LNCAP (cell line): ENCODE measurements around the gene ATP6V1E1.

Experiments used
- CTCF ChIP-seq: fragments of 450-650 bp; IDR thresholded peaks from 2 replicates; pipeline ENCODE4 v1.5.1; 2017; ENCODE audit warnings: mild to moderate bottlenecking

ATP6V1E1 gene

GRCh38 chr22:17601031-17601430 lies 27.5 kb downstream of the ATP6V1E1 start:
- no peak for TF ChIP-seq CTCF

- no peak for TF ChIP-seq CTCF
Measured at GRCh38 chr22:17598318-17598717, 30.2 kb downstream of the ATP6V1E1 start.

- no peak for TF ChIP-seq CTCF
Measured at GRCh38 chr22:17597217-17597616, 31.3 kb downstream of the ATP6V1E1 start.

- TF ChIP-seq CTCF = no peak
Measured at GRCh38 chr22:17596226-17596625, 32.3 kb downstream of the ATP6V1E1 start.

GRCh38 chr22:17592201-17592600 lies 36.3 kb downstream of the ATP6V1E1 start:
- TF ChIP-seq CTCF = no peak

GRCh38 chr22:17590586-17590985 lies 38.0 kb downstream of the ATP6V1E1 start:
- TF ChIP-seq CTCF = no peak

GRCh38 chr22:17589810-17590375 lies 38.7 kb downstream of the ATP6V1E1 start:
- no peak for TF ChIP-seq CTCF

- TF ChIP-seq CTCF = no peak
Measured at GRCh38 chr22:17588606-17589005, 39.9 kb downstream of the ATP6V1E1 start.
